Pons (tissue), 1 donor: ENCODE measurements around the gene TBRG1.

Experiments used
- DNase-seq: peaks from one replicate; pipeline ENCODE4 v3.0.0-alpha.2; 2016; ENCODE audit warnings: low spot score

TBRG1 gene

GRCh38 chr11:124662106-124662505 is 39.4 kb downstream of the TBRG1 start:
- no peak for DNase-seq

GRCh38 chr11:124663861-124664260 is 41.2 kb downstream of the TBRG1 start:
- no peak for DNase-seq

GRCh38 chr11:124667601-124668000 is 44.9 kb downstream of the TBRG1 start:
- no peak for DNase-seq

DNA sequence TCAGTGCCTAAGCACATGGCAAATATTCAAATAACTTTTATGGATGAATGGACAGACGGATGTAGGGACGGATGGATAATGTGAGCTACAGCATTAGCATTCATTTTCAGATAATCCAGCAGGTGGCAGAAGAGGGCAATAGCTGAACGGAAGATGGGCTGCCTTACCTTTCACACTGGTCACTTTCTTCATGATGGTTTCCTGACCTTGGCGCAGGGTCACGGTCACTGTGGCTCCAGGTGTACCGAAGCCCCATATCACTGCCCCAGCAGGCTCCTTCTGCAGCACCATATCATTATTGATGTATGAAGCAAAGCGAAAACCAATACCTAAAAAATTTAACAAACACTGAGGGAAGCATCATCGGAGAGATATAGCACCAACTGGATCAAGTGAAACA is 46.5 kb downstream of the TBRG1 start:
- peak; percentile 54 for DNase-seq

DNA sequence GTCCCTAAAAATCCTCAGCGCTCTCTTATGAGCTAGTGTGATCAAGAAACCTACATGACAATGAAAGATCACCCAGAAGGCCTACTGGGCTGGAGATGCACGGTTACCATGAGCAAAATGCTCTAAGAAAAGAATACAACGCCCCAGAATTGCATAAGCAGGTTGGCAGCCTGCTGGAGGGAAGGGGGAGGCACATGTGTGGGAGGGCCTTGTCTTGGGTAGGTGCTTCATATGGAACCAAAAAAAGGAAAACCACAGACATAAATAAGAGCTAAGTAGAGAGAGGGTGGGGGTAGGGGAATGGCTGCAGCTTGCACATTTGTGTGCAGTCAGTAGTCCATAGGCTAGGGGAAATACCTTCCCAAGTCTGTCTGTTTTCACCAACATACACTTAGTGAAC is 48.1 kb downstream of the TBRG1 start:
- DNase-seq = no peak

DNA sequence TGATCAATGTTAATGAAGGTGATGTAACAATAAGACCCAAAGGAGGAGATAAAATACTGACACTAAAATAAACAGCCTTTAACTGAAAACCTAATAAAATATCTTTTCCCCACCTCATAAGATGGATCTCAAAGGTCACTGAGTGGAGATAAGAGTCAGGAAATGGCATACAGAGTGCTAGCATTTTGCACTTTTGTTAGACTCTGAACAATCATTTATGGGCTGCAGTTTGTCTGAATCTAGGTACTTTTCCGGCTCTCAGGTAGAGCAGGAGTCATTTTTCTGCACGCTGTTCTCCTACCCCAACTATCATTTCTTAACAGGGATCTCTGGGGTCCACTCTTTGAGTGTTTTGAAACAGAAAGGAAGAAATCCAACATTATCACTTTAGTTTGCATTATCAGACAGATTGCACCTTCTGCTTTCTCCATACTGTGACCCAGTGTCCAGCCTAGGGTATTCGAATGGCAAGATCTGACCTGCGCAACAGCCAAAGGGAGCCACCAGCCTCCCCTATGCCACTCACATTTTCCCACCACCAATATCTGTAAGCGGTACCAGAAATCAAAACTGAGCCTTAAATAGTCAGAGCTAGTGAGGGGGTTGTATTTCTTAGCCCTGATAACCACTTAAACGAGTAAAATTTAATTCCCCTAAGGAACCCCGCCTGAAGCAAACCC is 50.0 kb downstream of the TBRG1 start:
- no peak for DNase-seq

GRCh38 chr11:124673333-124674167 is 50.9 kb downstream of the TBRG1 start, which contains the start of the genes SIAE and SPA17:
SIAE (minus strand) TSS chr11:124673739; CDS start chr11:124673708, 31 bp downstream.
SPA17 (plus strand) TSS chr11:124673904; CDS start chr11:124675265, 1,361 bp downstream.
- peak; percentile 78 for DNase-seq

- DNase-seq = no peak
Observed at GRCh38 chr11:124674168-124674517, 51.5 kb downstream of the TBRG1 start.

GRCh38 chr11:124674571-124674970 is 51.9 kb downstream of the TBRG1 start:
- DNase-seq = no peak

- DNase-seq = no peak
Observed at GRCh38 chr11:124676386-124676785, 53.7 kb downstream of the TBRG1 start.

- DNase-seq = no peak
Observed at GRCh38 chr11:124678416-124678815, 55.8 kb downstream of the TBRG1 start.

DNA sequence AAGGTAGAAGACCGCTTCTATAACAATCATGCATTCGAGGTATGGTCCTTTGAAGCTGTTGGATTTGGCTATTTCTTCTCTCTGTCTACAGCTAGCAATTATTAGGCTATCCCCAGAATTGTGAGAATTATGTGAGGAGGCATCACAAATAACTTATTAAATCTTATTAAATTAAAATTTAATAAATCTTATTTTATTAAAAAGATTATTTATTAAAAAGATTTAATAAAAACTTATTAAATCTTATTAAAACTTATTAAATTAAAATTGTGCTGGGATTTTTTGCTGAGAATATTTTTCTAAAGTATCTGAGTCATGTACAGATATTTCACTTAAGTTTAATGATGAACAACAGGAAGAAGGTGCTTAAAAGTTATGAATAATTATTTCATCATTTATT is 58.8 kb downstream of the TBRG1 start:
- DNase-seq = no peak

- no peak for DNase-seq
Observed at GRCh38 chr11:124682443-124682842, 59.8 kb downstream of the TBRG1 start.
